Activated B cell treated with CpG ODN at 0.5 μM for 24 hours (primary cell): ENCODE measurements around the gene SMG9. TPM values are rescaled to one million over a fixed set of nuclear protein-coding genes. Genes with fewer than 3 reads are reported as not detected.

Source experiments
- ATAC-seq: fragments of 200-7000 bp; cut with Tn5 transposase; one replicate; pipeline ENCODE4 v1.10.0; 2021; ENCODE audit warnings: low read depth, mild to moderate bottlenecking, moderate library complexity
- CTCF ChIA-PET: fragments of 350-600 bp; sonication (Branson Sonifier 250); formaldehyde crosslinking; loops from one replicate; lab custom pipeline; 2021; ENCODE audit warnings: antibody characterized with exemption; lab: Charles Lee
- POLR2A ChIA-PET: fragments of 350-600 bp; sonication (Branson Sonifier 250); formaldehyde crosslinking; loops from one replicate; lab custom pipeline; 2021; ENCODE audit warnings: antibody characterized with exemption; lab: Charles Lee
- DNase-seq: peaks from one replicate; pipeline ENCODE4 v3.0.0; 2022
- H3K27ac Mint-ChIP-seq: one replicate; pipeline ENCODE4 v1.8.0; 2020; ENCODE audit warnings: mixed read lengths
- H3K27me3 Mint-ChIP-seq: one replicate; pipeline ENCODE4 v1.8.0; 2021; ENCODE audit warnings: mixed read lengths
- H3K36me3 Mint-ChIP-seq: one replicate; pipeline ENCODE4 v1.8.0; 2021; ENCODE audit warnings: low read depth, mixed read lengths
- H3K4me1 Mint-ChIP-seq: one replicate; pipeline ENCODE4 v1.8.0; 2021; ENCODE audit warnings: mixed read lengths
- H3K4me3 Mint-ChIP-seq: one replicate; pipeline ENCODE4 v1.8.0; 2020; ENCODE audit warnings: mild to moderate bottlenecking, mixed read lengths
- H3K9me3 Mint-ChIP-seq: one replicate; pipeline ENCODE4 v1.8.0; 2020; ENCODE audit warnings: mixed read lengths
- CTCF ChIP-seq: fragments of 200-600 bp; IDR thresholded peaks from one replicate; pipeline ENCODE4 v1.8.0; 2022; ENCODE audit warnings: antibody characterized with exemption, mild to moderate bottlenecking
- intact Hi-C: fragments of 100-400 bp; cut with micrococcal nuclease; formaldehyde crosslinking; loops from one replicate; pipeline ENCODE4 v1.15.1; 2024
- total RNA-seq: library from RNA; stranded (reverse); gene quantifications from 2 replicates; pipeline ENCODE4 v1.2.3, GENCODE V29; 2022

The SMG9 gene
- total RNA-seq, 1 donor from 2014 or later: 105 TPM

GRCh38 chr19:43697295-43697694 lies 57.5 kb downstream of the SMG9 start:
- peaks cover 13% of the 10 kb centered on the region for H3K9me3 Mint-ChIP-seq

GRCh38 chr19:43695985-43696704 lies 58.6 kb downstream of the SMG9 start:
- TF ChIP-seq CTCF: no peak
- H3K4me1 Mint-ChIP-seq: peaks cover 20% of the 10 kb centered on the region
- ChIA-PET CTCF (interaction anchor here (0.6 kb wide), 1 partner anchor 29 kb away, joined by 3 read pairs; no protein-coding TSS in a partner anchor), POLR2A (no interaction called here)
- H3K4me3 Mint-ChIP-seq: no peak overlapping the region
- H3K9me3 Mint-ChIP-seq: peaks cover 18% of the 10 kb centered on the region
- intact Hi-C loops: no loop called here
- no peak overlapping the region for H3K27ac Mint-ChIP-seq
- no peaks in the 10 kb centered on the region for H3K36me3 Mint-ChIP-seq
- ATAC-seq (no peak), DNase-seq (no peak)
- H3K27me3 Mint-ChIP-seq: peaks cover 15% of the 10 kb centered on the region

More at GRCh38 chr19:43697295-43697694, 57.5 kb downstream of the SMG9 start:
- DNase-seq (no peak), ATAC-seq (no peak)
- TF ChIP-seq CTCF: no peak
- H3K4me3 Mint-ChIP-seq: no peak overlapping the region
- H3K4me1 Mint-ChIP-seq: peaks cover 29% of the 10 kb centered on the region
- no peaks in the 10 kb centered on the region for H3K36me3 Mint-ChIP-seq
- POLR2A ChIA-PET: no interaction called here
- H3K27ac Mint-ChIP-seq: no peak overlapping the region
- H3K27me3 Mint-ChIP-seq: peaks cover 15% of the 10 kb centered on the region
- intact Hi-C loops: no loop called here
- CTCF ChIA-PET: no interaction called here

GRCh38 chr19:43694553-43694952 lies 60.2 kb downstream of the SMG9 start:
- ATAC-seq: no peak
- H3K4me1 Mint-ChIP-seq: peaks cover 4% of the 10 kb centered on the region
- intact Hi-C loops: no loop called here
- H3K27me3 Mint-ChIP-seq: peaks cover 11% of the 10 kb centered on the region
- POLR2A ChIA-PET: no interaction called here
- H3K9me3 Mint-ChIP-seq: peaks cover 25% of the 10 kb centered on the region
- no peak for DNase-seq
- CTCF ChIA-PET: no interaction called here
- no peak overlapping the region for H3K4me3 Mint-ChIP-seq
- H3K36me3 Mint-ChIP-seq: no peaks in the 10 kb centered on the region
- H3K27ac Mint-ChIP-seq: no peak overlapping the region
- TF ChIP-seq CTCF: no peak

- TF ChIP-seq CTCF: no peak
- Mint-ChIP-seq H3K36me3 (no peaks in the 10 kb centered on the region), H3K4me1 (no peaks in the 10 kb centered on the region), H3K27ac (no peak overlapping the region), H3K27me3 (peaks cover 6% of the 10 kb centered on the region), H3K9me3 (peaks cover 25% of the 10 kb centered on the region), H3K4me3 (no peak overlapping the region)
- ChIA-PET POLR2A (no interaction called here), CTCF (no interaction called here)
- no peak for DNase-seq
- intact Hi-C loops: no loop called here
- ATAC-seq: no peak
Measured at GRCh38 chr19:43692877-43693276, 61.9 kb downstream of the SMG9 start.

GRCh38 chr19:43692385-43692784 lies 62.4 kb downstream of the SMG9 start:
- Mint-ChIP-seq H3K4me1 (no peaks in the 10 kb centered on the region), H3K4me3 (no peak overlapping the region), H3K36me3 (no peaks in the 10 kb centered on the region), H3K9me3 (peaks cover 25% of the 10 kb centered on the region), H3K27ac (no peak overlapping the region), H3K27me3 (peaks cover 6% of the 10 kb centered on the region)
- intact Hi-C loops: no loop called here
- no peak for DNase-seq
- ChIA-PET POLR2A (no interaction called here), CTCF (no interaction called here)
- TF ChIP-seq CTCF: no peak
- no peak for ATAC-seq
